Caco-2 (cell line): ENCODE data around the gene ACSL1. TPM values are rescaled to one million over a fixed set of nuclear protein-coding genes. Genes with fewer than 3 reads are reported as not detected.

Experiments
- BruUV-seq: library from RNA; stranded (reverse); fragments of 400-500 nt; replicated peaks from 2 replicates; lab custom pipeline; 2021; lab: Mats Ljungman, UMichigan
- CTCF ChIA-PET: fragments of 300-600 bp; sonication (Branson Sonifier 250); formaldehyde crosslinking; loops from one replicate; lab custom pipeline; 2022; ENCODE audit warnings: antibody characterized with exemption; lab: Charles Lee
- POLR2A ChIA-PET: fragments of 300-600 bp; sonication (Branson Sonifier 250); formaldehyde crosslinking; loops from one replicate; lab custom pipeline; 2022; ENCODE audit warnings: antibody characterized with exemption; lab: Charles Lee
- DNase-seq, 2 experiments: peaks; one replicate each; pipeline versions ENCODE4 v3.0.0 to v3.0.0-alpha.2; 2020 to 2022
- H3K27me3 ChIP-seq: replicated peaks from 2 replicates; pipeline ENCODE4 v1.6.0; 2011; ENCODE audit warnings: low read length; ENCODE audit not compliant: control insufficient read depth, insufficient read depth
- H3K36me3 ChIP-seq: 2 replicates; pipeline ENCODE4 v1.5.1; 2011; ENCODE audit warnings: low read length; ENCODE audit not compliant: control insufficient read depth, insufficient read depth
- H3K4me1 ChIP-seq: fragments of 250-450 bp; sonication (Bioruptor Pico); 2 replicates; pipeline ENCODE4 v1.5.1; 2020; ENCODE audit warnings: mild to moderate bottlenecking
- H3K4me3 ChIP-seq: 2 replicates; pipeline ENCODE4 v1.5.1; 2011; ENCODE audit warnings: low read depth, mild to moderate bottlenecking, control low read depth, low read length
- H3K9me3 ChIP-seq: fragments of 250-450 bp; sonication (Bioruptor Pico); 2 replicates; pipeline ENCODE4 v1.5.1; 2020; ENCODE audit warnings: mild to moderate bottlenecking, moderate library complexity
- H3K27ac Mint-ChIP-seq: one replicate; pipeline ENCODE4 v1.8.0; 2022; ENCODE audit warnings: mixed read lengths; ENCODE audit not compliant: unreplicated experiment
- H3K27me3 Mint-ChIP-seq: one replicate; pipeline ENCODE4 v1.8.0; 2022; ENCODE audit warnings: mixed read lengths; ENCODE audit not compliant: insufficient read depth, unreplicated experiment
- H3K36me3 Mint-ChIP-seq: one replicate; pipeline ENCODE4 v1.8.0; 2022; ENCODE audit warnings: mild to moderate bottlenecking, mixed read lengths; ENCODE audit not compliant: insufficient read depth, unreplicated experiment
- H3K4me1 Mint-ChIP-seq: one replicate; pipeline ENCODE4 v1.8.0; 2022; ENCODE audit warnings: low read depth, mixed read lengths; ENCODE audit not compliant: unreplicated experiment
- H3K4me3 Mint-ChIP-seq: one replicate; pipeline ENCODE4 v1.8.0; 2022; ENCODE audit warnings: mild to moderate bottlenecking, moderate library complexity, mixed read lengths; ENCODE audit not compliant: unreplicated experiment
- H3K9me3 Mint-ChIP-seq: one replicate; pipeline ENCODE4 v1.8.0; 2022; ENCODE audit warnings: mixed read lengths; ENCODE audit not compliant: unreplicated experiment
- intact Hi-C: fragments of 100-400 bp; cut with micrococcal nuclease; formaldehyde crosslinking; loops from one replicate; pipeline ENCODE4 v1.10.0; 2022; ENCODE audit not compliant: unreplicated experiment
- total RNA-seq: library from RNA; stranded (reverse); gene quantifications from 2 replicates; pipeline ENCODE4 v1.2.3, GENCODE V29; 2022
- TF ChIP-seq, protein P1 (sequence below), 2 experiments: fragments of 200-600 bp in 1 of 2; IDR thresholded peaks; 1 replicate in 1 of 2; 2 replicates in 1 of 2; pipeline versions ENCODE4 v1.5.1 to v1.8.0; 2011 to 2022; ENCODE audit warnings: antibody characterized with exemption in 1 of 2, control low read depth in 1 of 2, inconsistent platforms in 1 of 2, low read depth in 1 of 2, low read length in 1 of 2, mild to moderate bottlenecking in 1 of 2, moderate library complexity in 1 of 2; ENCODE audit not compliant: insufficient read depth in 1 of 2, severe bottlenecking in 1 of 2, unreplicated experiment in 1 of 2

Gene ACSL1
- total RNA-seq, 1 experiment from 2014 or later, result 100 TPM

DNA sequence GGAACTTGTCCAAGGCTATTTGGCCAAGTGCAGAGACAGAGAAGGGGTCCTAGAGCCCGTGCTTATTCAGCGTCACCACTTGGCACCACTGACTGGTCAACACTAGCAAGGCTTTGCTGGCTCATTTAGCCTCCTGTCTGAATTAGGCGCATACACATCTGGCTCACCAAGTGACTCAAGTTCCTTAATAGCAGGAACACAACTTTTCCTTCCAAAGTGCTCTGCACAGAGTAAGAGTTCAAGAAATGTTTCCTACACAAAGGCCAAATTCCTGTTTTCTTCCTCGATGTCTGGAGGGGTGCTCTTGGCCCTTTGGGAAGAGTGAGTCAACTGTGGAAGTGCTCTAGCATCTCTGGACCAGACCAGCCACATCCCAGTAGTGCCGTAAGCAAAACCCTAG, 65.1 kb downstream of the ACSL1 start:
- Mint-ChIP-seq H3K27me3 (no peaks in the 10 kb centered on the region), H3K9me3 (no peaks in the 10 kb centered on the region), H3K4me3 (no peak overlapping the region), H3K36me3 (peaks cover 22% of the 10 kb centered on the region), H3K4me1 (no peaks in the 10 kb centered on the region), H3K27ac (no peak overlapping the region)
- Histone ChIP-seq H3K9me3 (no peaks in the 10 kb centered on the region), H3K4me1 (no peaks in the 10 kb centered on the region), H3K36me3 (no peaks in the 10 kb centered on the region), H3K4me3 (no peak overlapping the region), H3K27me3 (no peaks in the 10 kb centered on the region)
- TF ChIP-seq, protein P1, sequence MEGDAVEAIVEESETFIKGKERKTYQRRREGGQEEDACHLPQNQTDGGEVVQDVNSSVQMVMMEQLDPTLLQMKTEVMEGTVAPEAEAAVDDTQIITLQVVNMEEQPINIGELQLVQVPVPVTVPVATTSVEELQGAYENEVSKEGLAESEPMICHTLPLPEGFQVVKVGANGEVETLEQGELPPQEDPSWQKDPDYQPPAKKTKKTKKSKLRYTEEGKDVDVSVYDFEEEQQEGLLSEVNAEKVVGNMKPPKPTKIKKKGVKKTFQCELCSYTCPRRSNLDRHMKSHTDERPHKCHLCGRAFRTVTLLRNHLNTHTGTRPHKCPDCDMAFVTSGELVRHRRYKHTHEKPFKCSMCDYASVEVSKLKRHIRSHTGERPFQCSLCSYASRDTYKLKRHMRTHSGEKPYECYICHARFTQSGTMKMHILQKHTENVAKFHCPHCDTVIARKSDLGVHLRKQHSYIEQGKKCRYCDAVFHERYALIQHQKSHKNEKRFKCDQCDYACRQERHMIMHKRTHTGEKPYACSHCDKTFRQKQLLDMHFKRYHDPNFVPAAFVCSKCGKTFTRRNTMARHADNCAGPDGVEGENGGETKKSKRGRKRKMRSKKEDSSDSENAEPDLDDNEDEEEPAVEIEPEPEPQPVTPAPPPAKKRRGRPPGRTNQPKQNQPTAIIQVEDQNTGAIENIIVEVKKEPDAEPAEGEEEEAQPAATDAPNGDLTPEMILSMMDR (IDR thresholded peaks at IDR 0.05; ENCODE audit: insufficient read depth in 1 of 2, low read depth in 1 of 2, low read length in 1 of 2, severe bottlenecking in 1 of 2, unreplicated experiment in 1 of 2), result no peak
- ChIA-PET CTCF (no interaction called here), POLR2A (no interaction called here)
- no TSS peak for BruUV-seq
- DNase-seq, result no peak
- intact Hi-C loops, result no loop called here

DNA sequence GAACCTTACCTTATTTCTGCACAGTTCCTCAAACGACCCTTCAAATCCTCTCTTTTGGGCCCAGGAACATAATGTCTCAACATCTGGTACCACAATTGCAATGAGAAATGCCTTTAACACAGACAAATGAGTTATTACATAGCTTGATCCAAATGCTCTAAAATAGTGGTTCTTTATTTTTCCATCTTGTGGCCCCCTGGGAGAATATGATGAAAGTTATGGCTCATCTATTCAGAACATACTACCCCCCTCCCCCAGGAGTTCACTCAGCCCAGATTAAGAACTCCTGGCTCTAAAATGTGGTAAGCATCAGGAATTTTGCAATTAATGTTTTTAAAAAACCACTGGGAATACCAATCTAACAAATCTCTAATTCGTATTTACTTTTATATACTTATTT, 68.0 kb downstream of the ACSL1 start:
- no peaks in the 10 kb centered on the region for H3K4me1 ChIP-seq
- no peaks in the 10 kb centered on the region for H3K9me3 ChIP-seq
- no peak for DNase-seq
- Mint-ChIP-seq H3K36me3 (peaks cover 30% of the 10 kb centered on the region), H3K27ac (no peak overlapping the region), H3K9me3 (no peaks in the 10 kb centered on the region), H3K4me3 (no peak overlapping the region), H3K4me1 (no peaks in the 10 kb centered on the region), H3K27me3 (no peaks in the 10 kb centered on the region)
- no peaks in the 10 kb centered on the region for H3K36me3 ChIP-seq
- H3K4me3 ChIP-seq, result no peak overlapping the region
- intact Hi-C loops, result no loop called here
- TF ChIP-seq, protein P1 (IDR thresholded peaks at IDR 0.05; ENCODE audit: insufficient read depth in 1 of 2, low read depth in 1 of 2, low read length in 1 of 2, severe bottlenecking in 1 of 2, unreplicated experiment in 1 of 2), result no peak
- CTCF ChIA-PET, result no interaction called here
- H3K27me3 ChIP-seq, result no peaks in the 10 kb centered on the region
- POLR2A ChIA-PET, result no interaction called here
- BruUV-seq, result no TSS peak

DNA sequence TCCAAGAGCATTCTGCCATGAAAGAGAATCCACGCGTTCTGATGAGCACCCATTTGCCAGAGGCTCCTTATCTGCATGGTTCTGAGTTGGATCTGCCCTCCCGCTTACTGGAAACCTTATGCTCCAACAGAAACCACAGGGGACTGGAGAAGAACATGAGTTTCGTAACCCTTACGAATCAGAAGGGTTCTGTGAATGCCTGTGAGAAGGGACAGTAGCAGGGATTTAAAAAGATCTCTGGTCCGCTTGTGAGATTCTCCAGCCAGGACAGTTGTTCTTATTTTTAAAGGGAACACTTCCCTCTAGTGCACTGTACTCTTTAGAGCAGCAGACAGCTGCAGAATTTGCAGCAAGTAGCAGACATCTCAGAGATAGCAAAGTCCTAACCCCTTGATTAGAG, 69.4 kb downstream of the ACSL1 start:
- Mint-ChIP-seq H3K9me3 (no peaks in the 10 kb centered on the region), H3K36me3 (peaks cover 37% of the 10 kb centered on the region), H3K4me1 (peaks cover 5% of the 10 kb centered on the region), H3K27ac (no peak overlapping the region), H3K4me3 (no peak overlapping the region), H3K27me3 (no peaks in the 10 kb centered on the region)
- Histone ChIP-seq H3K4me1 (peaks cover 3% of the 10 kb centered on the region; the same call in 1 of the 2 replicates), H3K27me3 (no peaks in the 10 kb centered on the region), H3K9me3 (no peaks in the 10 kb centered on the region), H3K36me3 (no peaks in the 10 kb centered on the region), H3K4me3 (no peak overlapping the region)
- ChIA-PET POLR2A (no interaction called here), CTCF (no interaction called here)
- intact Hi-C loops, result no loop called here
- BruUV-seq, result no TSS peak
- TF ChIP-seq, protein P1 (IDR thresholded peaks at IDR 0.05; ENCODE audit: insufficient read depth in 1 of 2, low read depth in 1 of 2, low read length in 1 of 2, severe bottlenecking in 1 of 2, unreplicated experiment in 1 of 2), result no peak
- DNase-seq, result no peak
